RPMI7951 (cell line): ENCODE data around the gene CDH19. TPM values are rescaled to one million over a fixed set of nuclear protein-coding genes. Genes with fewer than 3 reads are reported as not detected.
A peak's percentile ranks its signal among the peaks of the same experiment; 100 is the strongest.

Experiments used
- DNase-seq: peaks from one replicate; pipeline ENCODE4 v3.0.0-alpha.2; 2012; ENCODE audit warnings: low read depth
- total RNA-seq: library from RNA; depleted of rRNA; stranded (reverse); fragments of >200 nt; shearing (Covaris generic); gene quantifications from 2 replicates; pipeline ENCODE4 v1.2.3, GENCODE V29; 2014; rRNA removed

The CDH19 gene, protein sequence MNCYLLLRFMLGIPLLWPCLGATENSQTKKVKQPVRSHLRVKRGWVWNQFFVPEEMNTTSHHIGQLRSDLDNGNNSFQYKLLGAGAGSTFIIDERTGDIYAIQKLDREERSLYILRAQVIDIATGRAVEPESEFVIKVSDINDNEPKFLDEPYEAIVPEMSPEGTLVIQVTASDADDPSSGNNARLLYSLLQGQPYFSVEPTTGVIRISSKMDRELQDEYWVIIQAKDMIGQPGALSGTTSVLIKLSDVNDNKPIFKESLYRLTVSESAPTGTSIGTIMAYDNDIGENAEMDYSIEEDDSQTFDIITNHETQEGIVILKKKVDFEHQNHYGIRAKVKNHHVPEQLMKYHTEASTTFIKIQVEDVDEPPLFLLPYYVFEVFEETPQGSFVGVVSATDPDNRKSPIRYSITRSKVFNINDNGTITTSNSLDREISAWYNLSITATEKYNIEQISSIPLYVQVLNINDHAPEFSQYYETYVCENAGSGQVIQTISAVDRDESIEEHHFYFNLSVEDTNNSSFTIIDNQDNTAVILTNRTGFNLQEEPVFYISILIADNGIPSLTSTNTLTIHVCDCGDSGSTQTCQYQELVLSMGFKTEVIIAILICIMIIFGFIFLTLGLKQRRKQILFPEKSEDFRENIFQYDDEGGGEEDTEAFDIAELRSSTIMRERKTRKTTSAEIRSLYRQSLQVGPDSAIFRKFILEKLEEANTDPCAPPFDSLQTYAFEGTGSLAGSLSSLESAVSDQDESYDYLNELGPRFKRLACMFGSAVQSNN
- total RNA-seq: 2.1 and 2.3 TPM in 2 replicates

DNA sequence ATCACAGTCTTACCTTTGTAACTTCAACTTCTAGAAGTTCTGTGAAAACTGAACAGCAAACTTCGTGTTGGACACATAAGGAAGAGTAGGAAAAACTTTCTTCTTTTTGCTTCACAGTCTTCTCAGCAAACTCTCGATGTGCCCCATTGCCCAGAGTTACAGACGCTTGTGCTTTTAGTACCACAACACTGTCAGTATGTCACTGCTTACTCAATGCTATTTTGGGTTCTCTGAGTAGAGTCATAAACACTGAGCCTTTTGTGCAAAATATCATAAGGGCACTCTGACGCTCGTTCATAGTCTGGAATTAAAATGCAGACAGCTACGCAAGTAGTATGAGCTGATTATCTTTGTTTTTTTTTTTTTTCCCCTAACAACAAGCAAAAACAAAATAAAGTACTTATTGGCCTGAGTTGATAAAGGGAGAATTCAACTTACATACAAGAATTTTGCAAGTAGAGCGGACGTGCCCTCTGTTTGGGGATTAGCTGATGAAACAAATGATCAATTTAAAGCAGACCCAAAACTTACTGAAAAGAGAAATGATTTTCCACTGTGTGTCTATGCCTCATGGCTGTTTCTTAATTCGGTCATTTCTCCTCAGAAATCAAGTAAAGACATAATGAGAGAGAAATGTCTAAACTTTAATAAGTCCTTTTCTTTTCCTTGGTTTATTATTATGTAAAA, at the start of gene CDH19:
CDH19 (minus strand) TSS at position 150 of the 687 bp plus-strand sequence. CDS start 31,886 bp downstream, outside the sequence.
- peak; percentile 37 for DNase-seq

DNA sequence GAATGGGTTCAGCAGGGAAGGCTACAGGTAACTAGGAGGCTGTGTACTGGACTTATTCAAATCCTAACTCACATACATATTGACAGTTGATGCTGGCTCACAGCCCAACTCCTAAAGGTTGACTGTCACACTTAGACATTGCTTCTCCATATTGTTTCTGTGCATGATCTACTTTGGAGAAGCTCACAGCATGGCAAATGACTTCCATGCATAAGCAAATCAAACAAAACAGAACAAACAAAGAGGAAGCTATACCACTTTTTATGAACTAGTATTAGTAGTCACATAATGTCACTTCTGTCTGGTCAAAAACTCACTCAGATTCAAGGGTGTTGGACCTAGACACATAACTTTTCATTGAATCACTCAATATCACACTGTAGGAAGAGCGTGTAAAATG, 43.8 kb upstream of the CDH19 start:
- DNase-seq: no peak

DNA sequence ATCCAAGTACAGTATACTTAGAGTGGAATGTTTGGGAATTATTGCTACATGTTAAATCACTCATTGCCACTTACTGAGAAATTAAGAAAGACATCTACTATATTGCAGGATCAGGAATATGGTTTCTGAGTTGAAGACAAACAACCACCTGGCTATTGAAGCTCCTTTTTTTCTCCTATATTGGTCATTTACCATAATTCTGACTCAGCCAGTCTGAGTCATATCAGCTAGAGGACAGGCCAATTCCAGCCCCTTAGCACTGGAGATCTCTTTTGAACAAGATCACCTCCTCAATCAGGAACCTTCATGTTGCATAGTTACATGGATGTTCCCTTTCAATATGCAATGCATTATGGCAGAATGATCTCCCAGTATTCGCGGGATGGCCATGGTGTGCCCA, 42.7 kb upstream of the CDH19 start:
- DNase-seq: no peak

DNA sequence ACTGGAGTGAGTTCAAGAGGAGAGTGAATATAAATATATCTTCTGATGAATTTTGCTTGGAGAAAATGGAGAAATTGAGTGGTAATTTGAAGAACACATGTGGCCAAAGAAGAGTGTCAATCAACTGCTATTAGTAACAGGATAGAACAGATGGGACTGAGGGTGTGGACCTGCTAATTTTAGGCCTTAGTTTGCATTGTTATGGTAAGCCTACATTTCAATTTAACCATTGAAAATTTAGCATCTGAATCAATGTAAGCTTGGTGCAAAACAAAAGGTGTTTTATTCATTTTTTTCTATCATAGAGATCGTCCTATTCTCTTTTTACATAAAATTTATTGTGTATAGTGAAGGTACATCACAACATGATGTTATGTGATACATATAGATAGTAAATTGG, 42.1 kb upstream of the CDH19 start:
- DNase-seq: no peak

DNA sequence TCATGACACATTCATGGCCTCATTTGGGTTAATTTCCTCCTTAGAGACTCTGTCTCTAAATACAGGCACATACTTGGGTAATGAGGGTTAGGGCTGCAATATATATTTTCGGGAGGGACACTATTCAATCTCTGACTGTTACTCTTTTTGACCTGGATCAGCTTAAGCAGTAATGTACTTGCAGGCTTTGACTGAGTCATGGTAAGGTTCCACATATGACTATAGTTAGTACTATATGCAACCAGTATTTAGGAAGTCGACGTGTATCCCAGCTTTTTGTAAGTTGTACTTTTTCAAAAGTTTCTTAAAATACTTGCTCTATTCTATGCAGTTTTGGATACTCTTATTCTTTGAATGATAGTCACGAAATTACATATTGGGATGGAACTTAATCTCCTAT, 37.2 kb upstream of the CDH19 start:
- DNase-seq: no peak

DNA sequence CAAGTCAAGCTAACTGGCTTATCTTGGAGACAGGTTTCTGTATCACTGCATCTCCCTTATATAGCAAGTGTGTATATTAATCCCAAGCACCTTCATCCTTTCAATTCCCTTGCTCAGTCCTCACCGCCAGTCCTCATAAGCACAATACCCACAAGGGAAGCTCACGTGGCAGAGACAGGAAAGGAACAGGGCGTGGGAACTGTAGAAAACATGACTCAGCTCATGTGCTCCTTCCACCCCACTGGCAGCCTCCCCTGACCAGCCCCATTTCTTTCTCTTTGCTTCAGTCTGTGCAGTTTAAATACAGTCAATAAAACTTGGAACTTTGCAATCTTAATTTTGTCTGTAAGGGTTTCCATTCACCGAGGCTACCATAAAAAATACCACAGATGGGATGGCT, 36.5 kb upstream of the CDH19 start:
- no peak for DNase-seq

DNA sequence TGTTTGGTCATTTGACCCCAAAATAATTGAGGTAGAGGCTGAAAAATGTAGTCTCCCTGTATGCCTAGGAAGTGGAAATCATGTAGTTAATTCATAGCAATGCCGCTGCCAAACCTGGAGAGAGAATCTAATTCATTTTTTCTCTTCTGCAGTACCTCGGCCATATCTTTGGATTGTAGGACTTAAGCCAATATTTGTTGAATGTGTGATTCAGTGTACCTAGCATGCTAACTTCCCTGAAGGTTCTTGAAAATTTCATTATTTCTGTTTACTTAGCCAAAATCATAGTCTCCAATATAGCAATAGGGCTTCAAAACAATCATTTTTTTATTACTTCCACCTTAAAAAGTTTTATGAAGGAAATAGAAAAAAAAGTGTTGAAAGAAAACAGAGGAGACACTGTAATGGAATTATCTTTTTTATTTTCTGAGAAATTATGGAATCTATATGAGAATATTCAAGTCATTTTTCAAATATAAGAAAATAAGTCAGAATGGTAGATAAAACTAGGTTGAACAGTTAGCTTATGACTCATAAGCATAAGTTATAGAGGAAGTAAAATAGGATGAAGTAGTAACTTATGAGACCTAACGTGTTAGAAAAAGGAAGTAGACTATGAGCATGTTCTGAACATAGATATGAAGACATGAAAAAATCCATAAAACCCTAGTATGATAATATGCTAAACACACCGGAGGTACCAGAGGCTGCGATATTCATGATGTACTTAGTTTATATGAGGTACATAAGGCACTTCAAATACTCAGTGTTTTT, 35.2 kb upstream of the CDH19 start:
- no peak for DNase-seq

DNA sequence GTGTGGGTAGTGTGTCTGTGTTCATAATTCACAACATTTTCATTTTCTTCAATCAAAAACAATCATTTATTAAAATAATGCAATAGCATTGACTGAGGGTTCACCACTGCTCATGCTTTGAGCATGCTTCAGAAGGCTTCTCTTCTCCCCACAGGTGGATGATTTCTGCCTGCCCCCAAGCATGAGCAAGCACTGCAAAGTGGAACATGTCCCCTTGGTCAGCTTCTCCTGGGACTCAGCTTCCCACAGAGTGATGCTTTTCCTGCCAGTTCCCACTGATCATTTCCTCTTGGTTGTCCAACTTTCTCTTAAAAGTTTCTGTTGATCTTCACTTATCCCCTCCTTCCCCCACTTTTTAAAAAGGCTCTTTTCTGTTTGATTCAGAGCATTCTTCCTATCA, 31.5 kb upstream of the CDH19 start:
- DNase-seq: no peak

DNA sequence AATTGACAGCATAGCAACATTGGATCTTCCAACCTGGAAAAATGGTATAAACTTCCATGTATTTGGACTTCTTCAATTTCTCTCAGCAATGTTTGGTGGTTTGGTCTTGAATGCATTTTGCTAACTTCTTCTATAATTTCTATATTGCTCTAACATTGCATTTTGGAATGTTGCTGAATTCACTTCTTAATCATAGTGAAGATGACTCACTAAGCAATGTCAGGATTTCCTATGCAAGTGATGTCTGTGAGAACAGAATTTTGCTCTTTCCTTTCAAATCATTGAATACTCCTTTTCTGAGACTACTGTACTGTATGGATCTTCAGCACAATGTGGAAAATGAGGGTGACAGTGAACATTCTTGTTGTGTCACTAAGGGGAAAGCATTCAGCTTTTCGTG, 28.9 kb upstream of the CDH19 start:
- no peak for DNase-seq

DNA sequence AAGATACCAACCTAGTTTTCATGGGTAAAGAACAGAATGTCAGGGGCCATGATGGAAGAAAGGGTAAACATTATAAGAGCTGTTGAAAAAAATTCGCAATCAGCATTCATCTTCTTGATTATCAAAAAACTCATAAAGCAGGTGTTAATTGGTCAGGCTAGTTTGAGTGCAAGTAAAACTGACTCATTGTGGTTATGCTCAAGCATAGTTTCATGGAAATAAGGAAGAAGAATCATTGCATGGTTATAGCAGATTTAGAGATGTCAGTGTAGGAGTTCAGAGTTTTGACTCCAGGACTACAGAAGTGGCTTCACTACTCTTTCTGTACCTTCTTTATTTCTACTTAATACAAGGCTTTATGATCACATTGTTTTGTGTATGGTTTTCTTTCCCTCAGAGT, 26.9 kb upstream of the CDH19 start:
- DNase-seq: no peak

DNA sequence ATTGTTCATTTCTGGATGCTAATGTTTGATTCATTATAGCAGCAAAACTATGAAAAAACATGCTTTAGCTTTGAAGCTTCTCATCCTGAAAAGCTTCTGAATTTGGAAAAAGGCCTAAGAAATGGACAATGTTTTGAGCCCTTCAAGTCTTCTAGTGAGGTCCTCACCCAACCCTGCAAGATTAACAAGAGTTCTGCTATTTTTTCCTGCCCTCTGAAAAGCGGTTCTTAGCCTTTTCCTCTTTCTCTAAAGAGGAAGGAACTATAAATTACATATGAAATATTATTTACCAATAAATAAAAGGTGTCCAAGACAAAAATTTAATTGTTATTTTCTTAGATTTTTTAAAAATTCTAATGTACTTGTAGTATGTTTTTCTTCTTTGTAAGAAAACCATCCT, 19.9 kb upstream of the CDH19 start:
- no peak for DNase-seq

DNA sequence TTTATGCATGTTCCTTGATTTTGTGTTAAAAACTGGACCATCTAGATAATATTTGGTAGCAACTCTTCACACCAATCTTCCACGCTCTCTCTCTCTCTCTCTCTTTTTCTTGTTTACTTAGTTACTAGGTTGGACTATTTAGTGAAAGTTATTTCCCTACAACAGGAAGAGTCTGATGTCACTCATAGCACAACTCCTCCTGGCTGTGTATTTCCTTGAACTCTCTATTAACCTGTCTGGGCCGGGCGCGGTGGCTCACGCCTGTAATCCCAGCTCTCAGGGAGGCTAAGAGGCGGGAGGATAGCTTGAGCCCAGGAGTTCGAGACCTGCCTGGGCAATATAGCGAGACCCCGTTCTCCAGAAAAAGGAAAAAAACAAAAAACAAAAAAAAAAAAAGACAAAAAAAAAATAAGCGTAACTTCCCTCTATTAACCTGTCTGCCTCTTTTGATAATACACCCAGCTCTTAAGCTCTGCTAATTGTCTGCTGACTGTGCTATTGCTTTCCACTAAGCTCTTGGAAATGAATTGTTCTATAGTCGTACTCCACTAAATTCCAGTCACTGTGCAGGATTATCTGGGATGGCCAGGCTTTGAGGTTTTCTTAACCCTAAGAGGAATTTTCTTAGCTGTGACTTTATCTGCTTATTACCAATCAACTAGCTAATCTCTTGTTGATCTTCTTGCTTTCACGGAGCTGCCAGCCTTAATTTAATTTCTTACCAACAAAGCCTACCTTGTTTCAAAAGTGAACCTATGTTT, 18.1 kb upstream of the CDH19 start:
- DNase-seq: no peak

DNA sequence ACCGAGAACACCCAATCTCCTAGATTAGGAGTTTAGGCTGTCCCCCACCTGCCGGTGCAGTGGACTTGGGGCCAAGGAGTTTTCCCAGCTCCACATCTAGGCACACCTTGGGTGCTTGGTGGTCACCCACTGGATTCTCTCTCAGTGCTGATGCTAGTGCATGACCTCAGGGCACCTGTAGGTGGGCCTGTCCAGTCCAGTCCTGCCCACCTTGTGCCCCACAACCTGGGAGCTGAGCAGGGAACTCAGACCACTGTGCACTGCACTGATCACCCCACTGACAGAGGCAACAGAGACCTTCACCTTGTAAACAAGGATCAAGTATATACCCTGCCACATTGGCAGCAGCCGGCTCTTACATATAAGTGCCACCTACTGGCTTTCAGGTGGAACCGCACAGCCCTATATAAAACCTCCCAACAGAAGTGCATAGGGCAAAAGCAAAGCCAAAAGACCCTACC, 12.7 kb upstream of the CDH19 start:
- DNase-seq: no peak

DNA sequence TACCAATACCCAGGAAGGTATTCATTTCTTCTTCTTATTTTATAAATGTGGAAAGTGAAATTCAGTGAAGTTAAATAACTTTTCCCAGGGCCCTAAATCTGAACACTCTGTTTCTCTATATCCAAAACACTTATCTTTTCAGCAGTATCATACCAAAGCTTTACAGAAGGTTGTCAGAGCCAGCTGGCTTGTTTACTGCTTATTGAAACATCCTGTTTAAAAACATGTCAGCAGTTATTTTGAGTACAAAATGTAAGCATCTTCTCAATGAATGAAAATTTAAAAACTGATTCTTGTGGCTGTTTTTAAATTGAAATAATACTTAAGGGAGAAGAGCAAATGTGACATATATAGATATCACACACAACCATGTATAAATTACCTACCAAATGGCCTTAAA, 11.3 kb upstream of the CDH19 start:
- DNase-seq: no peak

DNA sequence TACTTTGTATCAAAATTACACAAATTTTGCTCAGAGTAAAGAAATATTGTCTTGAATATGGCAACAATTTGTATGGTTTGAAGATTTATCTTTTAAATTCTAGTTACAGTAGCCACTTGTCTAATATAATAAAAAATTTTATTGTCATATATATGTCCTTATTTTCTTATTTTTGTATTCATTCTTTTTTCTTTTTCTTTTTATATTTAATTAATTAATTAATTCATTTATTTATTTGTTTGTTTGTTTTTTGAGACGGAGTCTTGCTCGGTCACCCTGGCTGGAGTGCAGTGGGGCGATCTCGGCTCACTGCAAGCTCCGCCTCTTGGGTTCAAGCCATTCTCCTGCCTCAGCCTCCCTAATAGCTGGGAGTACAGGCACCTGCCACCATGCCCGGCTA, 3.7 kb upstream of the CDH19 start:
- DNase-seq: no peak

DNA sequence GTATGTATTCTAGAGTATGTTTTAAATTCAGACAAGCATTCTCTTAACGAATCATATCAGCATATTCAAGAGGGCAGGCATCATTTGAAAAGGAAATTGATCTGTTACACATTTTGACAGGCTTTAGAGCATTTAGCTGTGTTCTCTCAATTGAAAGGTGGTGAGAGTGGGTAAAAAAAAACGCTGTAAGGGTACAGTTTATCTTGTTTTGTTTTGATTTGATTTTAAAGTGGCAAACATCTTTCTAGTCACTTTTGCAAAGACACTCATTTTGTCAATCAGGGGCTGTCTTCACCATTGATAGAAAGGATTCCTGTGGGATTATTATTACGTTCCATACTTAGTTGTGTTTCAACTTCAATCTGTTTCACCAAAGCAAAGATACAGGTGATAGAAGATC, 2.2 kb downstream of the CDH19 start:
- DNase-seq: no peak

DNA sequence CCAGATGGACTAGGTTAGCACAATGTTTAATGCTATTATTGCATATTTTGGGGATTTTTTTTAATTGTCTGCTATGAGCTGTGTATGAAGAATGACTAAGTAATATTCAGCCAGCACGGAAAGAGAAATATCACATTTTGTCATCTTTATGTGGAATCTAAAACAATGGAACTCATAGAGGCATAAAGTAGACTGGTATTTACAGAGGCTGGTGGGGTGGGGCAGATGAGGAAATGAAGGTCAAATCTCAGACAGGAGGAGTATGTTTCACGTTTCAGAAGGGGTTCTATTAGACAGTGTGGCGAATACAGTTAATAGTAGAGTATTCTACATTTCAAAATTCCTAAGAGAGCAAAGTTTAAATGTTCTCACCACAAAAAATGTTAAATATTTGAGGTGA, 4.7 kb downstream of the CDH19 start:
- DNase-seq: peak; percentile 13

DNA sequence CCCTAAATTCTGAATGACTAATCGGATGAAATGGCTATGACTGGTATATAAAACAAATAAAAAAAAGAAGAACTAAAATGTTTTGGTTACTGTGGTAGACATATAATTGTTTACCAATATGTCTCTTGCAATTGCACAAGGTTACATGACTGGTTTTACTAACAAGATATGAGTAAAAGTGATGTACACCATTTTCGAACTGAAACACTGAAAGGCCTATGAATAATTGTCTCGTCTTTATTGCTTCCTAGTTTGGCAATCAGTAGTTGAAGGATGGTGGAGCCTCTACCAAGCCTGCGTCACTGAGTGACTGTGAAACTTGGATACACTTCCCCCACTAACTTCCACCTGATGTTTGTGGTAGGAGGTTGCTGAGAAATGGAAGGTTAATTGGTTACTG, 16.5 kb downstream of the CDH19 start:
- DNase-seq: no peak

DNA sequence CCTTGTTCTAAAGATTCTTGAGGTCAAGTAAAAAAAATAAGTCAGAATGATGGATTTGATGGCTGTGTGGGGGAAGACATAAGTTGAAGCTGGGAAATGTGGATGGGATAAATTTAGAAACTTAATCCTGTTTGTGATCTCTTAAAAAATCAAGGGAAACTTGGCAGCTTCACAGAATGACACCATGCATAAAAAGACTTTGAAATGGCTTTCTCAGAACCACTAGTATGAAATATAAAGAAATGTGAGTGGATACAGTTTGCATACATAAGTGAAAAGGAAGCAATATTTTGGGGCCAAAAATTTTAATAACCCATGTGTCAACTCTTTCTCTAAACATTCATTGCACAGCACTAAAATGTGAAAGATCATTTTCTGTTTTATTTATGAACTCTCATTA, 21.7 kb downstream of the CDH19 start:
- DNase-seq: no peak

DNA sequence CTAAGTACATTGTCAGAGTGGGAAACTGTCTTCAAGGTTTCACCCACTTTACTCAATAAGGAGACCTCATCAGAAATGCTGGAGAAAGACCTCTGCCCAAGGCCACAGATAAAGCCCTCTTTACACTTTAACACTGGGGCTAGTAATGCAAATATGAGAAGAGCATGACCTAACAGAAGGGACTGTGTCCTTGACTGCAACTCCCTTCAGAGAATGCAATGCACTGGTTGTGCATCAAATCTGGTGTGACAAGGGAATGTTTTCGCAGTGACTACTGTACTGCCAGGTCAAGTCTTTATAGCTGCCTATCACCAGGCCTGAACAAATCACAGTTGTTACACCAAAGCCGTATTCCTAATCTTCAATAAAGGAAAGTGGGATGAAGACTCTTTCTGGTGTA, 28.6 kb downstream of the CDH19 start:
- no peak for DNase-seq

DNA sequence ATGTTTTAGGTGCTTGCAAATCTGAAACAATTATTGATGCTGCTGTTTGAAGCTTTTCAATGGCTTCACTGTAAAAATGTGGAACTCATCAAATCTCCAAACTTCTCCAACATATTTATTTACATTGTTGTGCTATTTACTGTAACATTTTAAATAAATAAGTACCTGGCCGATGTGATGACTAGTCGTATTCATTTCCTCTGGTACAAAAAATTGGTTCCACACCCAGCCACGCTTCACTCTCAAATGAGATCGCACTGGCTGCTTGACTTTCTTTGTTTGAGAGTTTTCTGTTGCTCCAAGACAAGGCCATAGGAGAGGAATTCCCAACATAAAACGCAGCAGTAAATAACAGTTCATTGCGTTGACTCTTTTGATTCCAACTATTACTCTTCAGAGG, 32.0 kb downstream of the CDH19 start:
- no peak for DNase-seq
